Activated CD8-positive, alpha-beta memory T cell treated with anti-CD3 and anti-CD28 coated beads, Interleukin-2, amount 10 ng/mL, durations not matched to agents 7 days and 5 days (primary cell): ENCODE measurements around the gene HOXA10. TPM values are rescaled to one million over a fixed set of nuclear protein-coding genes. Genes with fewer than 3 reads are reported as not detected.

Experiments used
- ATAC-seq: fragments of 150-1000 bp; cut with Tn5 transposase; one replicate; pipeline ENCODE4 v1.10.0; 2021; ENCODE audit warnings: moderate library complexity
- CTCF ChIA-PET: fragments of 350-600 bp; sonication (Branson Sonifier 250); formaldehyde crosslinking; loops from one replicate; lab custom pipeline; 2021; ENCODE audit warnings: antibody characterized with exemption; lab: Charles Lee
- DNase-seq: peaks from one replicate; pipeline ENCODE4 v3.0.0-alpha.2; 2020
- H3K27ac Mint-ChIP-seq: one replicate; pipeline ENCODE4 v1.8.0; 2021; ENCODE audit warnings: mild to moderate bottlenecking, mixed read lengths
- H3K27me3 Mint-ChIP-seq: one replicate; pipeline ENCODE4 v1.8.0; 2021; ENCODE audit warnings: mixed read lengths
- H3K36me3 Mint-ChIP-seq: one replicate; pipeline ENCODE4 v1.8.0; 2021; ENCODE audit warnings: mild to moderate bottlenecking, mixed read lengths
- H3K4me1 Mint-ChIP-seq: one replicate; pipeline ENCODE4 v1.8.0; 2021; ENCODE audit warnings: mixed read lengths
- H3K4me3 Mint-ChIP-seq: one replicate; pipeline ENCODE4 v1.8.0; 2021; ENCODE audit warnings: mild to moderate bottlenecking, moderate library complexity, mixed read lengths
- H3K9me3 Mint-ChIP-seq: one replicate; pipeline ENCODE4 v1.8.0; 2022; ENCODE audit warnings: low read depth, mixed read lengths
- microRNA-seq: library from miRNA; unstranded; fragments of <30 nt; microRNA quantifications from one replicate; pipeline ENCODE4 v1.2.0, GENCODE V29; 2022
- total RNA-seq, 2 experiments: library from RNA; stranded (reverse); gene quantifications; one replicate each; pipeline ENCODE4 v1.2.3, GENCODE V29; 2021

Gene HOXA10
- total RNA-seq, 2 experiments from 2014 or later: not detected

DNA sequence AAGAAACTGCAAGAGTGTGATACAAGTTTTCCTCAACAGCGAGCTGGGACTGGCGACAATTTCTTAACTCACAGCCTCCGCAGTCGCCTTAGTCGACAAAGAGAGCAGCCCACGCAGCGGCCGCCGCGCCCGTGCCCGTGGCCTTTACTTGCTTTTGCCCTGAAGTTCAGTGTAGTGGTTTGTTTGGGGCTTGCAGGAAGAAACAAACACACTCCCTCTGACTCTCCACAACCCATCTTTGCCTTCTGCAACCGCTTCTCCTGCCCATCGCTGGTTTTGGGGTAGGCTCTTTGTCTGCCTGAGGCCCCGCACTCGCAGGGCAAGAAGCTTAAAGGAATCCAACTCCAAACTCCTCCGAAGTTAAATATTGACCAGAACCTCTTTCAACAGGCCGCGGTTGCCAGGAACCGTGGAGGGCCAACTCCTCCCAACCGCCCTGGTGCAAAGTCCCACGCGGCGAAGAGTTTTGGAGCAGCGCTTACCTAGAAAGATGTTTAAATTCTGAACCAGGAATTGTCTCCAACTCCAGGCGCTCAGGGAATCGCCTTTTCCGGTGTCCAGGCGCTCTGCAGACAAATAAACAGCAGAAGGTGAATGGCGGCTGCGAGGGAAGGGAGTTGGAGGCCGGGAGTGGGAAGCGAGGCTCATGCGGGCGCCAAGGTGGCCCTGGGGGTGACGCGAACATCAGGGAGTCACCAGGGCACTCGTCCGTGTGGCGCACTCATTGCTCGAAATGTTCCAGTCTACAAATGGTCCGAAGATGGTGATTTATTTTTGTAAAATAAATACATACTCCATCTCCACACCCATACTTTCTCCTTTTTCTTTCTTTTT is 51.8 kb downstream of the HOXA10 start:
- Mint-ChIP-seq H3K27me3 (peaks cover 16% of the 10 kb centered on the region), H3K4me3 (no peak overlapping the region), H3K27ac (no peak overlapping the region), H3K9me3 (no peaks in the 10 kb centered on the region), H3K4me1 (no peaks in the 10 kb centered on the region), H3K36me3 (no peaks in the 10 kb centered on the region)
- CTCF ChIA-PET: no interaction called here
- no peak for ATAC-seq
- no peak for DNase-seq

DNA sequence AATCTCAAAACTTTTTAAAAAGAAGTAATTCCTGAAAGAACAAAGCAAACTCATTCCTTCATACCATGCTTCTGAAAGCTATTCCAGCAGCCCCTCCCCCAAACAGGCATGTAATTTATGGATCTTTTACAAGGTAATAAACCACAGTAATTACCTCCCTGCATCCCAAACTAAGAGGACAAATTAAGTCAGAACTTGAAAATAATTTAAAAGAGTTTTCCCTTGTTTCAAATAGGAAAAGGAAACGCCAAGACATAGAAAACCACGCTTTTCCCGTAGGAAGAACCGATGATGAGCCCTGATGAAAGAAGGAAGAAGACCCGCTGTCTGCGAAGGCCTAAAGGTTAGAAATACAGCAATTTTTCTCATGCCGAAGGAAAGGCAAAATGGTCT is 52.4 kb downstream of the HOXA10 start:
- H3K4me3 Mint-ChIP-seq: no peak overlapping the region
- CTCF ChIA-PET: no interaction called here
- H3K27me3 Mint-ChIP-seq: peaks cover 10% of the 10 kb centered on the region

More for the DNA sequence above, 52.4 kb downstream of the HOXA10 start:
- Mint-ChIP-seq H3K9me3 (no peaks in the 10 kb centered on the region), H3K4me1 (no peaks in the 10 kb centered on the region), H3K27ac (no peak overlapping the region), H3K36me3 (no peaks in the 10 kb centered on the region)
- ATAC-seq (no peak), DNase-seq (no peak)

Small RNAs within 50 kb of the gene (microRNA-seq; reads per million reads assigned to microRNA genes)
- gene MIR196B: not detected

Other genes starting within 250 kb of the HOXA10 start
- gene HOXA1, start 78.3 kb downstream of the HOXA10 start, total RNA-seq: under 1 TPM; 0.28 to 0.76 TPM
- gene HOXA2, start 71.6 kb downstream of the HOXA10 start, total RNA-seq: not detected
- not detected for gene HOXA4, start 43.6 kb downstream of the HOXA10 start, total RNA-seq
- not detected for gene HOXA5, start 30.6 kb downstream of the HOXA10 start, total RNA-seq
- gene HOXA6, start 26.5 kb downstream of the HOXA10 start, total RNA-seq: not detected
- gene HOXA3, start 21.7 kb downstream of the HOXA10 start, total RNA-seq: not detected
- not detected for gene HOXA7, start 17.6 kb downstream of the HOXA10 start, total RNA-seq
- gene HOXA9, start 8.8 kb downstream of the HOXA10 start, total RNA-seq: not detected
- not detected for gene HOXA11, start 10.9 kb upstream of the HOXA10 start, total RNA-seq
- gene HOXA13, start 25.8 kb upstream of the HOXA10 start, total RNA-seq: not detected
- gene EVX1, start 68.5 kb upstream of the HOXA10 start, total RNA-seq: not detected